Measurements from ENCODE around the gene FABP1.

The FABP1 gene

DNA sequence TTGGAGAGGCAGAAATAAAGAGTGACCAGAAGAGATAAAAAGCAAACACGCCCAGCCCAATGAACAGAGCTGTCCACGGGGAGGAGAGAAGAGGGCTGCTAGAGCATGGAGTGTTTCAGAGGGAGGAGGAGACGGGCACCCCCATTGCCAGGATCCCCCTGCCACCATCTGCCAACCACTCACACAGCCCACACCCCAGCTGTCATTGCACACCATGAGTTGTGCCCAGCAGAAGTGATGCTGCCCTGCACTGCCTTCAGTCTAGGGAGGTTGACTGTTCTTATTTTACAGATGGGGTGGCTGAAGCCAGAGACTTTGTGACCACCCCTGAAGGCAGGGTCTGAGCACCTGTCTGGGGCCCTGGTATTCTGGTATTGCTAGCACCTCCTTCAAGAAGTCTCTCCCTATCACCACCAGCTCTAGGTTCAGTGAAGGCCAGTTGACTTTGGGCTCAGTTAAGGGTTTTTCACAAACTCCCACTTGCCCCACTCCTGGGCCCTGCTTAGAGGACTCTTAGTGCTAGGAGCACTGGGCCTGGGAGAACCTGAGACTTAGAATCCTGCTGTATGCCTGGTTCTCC, 2.4 kb downstream of the FABP1 start:
- Histone ChIP-seq H3K4me3 (ENCODE audit: low read depth, low read length) (no peak overlapping the region), H3K36me3 (ENCODE audit: control insufficient read depth, insufficient read depth, low read length) (no peaks in the 10 kb centered on the region), H3K9ac (ENCODE audit: low read depth, low read length) (no peak overlapping the region), H3K9me3 (ENCODE audit: control insufficient read depth, insufficient read depth, low read length) (no peaks in the 10 kb centered on the region), H3K4me1 (ENCODE audit: control insufficient read depth, insufficient read depth, low read length) (no peaks in the 10 kb centered on the region), H3K27me3 (ENCODE audit: control insufficient read depth, insufficient read depth, low read length) (no peaks in the 10 kb centered on the region), H3K27ac (ENCODE audit: low read depth, low read length) (no peak overlapping the region)

DNA sequence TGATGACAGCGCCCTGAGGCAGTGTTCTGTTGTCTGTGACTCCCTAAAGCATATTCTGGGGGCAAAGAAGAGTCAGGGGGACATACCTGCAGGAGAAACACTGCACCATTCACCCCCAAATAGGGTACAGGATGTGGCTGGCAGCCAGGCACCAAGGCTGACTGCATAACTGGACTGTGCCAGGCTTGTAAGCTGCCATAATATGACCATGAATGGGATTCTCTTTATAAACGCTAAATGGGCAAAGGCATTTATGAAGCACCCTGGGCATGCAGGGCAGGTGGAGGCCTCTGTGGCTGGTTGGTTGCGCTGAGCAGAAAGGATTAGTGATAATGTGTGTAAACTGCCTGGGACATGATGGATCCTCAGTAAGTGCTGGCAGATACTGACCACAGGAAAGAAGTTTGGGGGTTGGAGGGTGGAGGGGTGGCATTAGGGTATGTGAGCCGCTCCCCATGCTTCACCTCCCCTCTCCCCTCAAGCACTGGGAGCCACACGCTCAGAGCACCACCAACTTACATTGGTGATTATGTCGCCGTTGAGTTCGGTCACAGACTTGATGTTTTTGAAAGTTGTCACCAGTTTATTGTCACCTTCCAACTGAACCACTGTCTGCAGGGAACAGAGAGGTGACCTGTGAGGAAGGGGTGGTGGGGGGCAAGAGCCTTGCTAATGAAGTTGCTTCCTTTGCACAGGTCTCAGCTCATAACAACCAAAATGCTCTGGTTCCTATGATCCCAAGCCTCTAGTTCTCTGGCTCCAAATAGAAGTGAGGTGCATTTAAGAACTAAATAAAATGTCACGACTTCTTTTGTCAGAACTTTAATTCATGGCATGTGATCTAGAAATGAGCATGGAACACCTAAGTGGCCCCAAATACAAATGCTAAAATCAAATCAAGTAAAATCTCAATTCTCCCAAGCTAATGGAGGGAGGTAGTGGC, 3.6 kb downstream of the FABP1 start:
- Histone ChIP-seq H3K9me3 (ENCODE audit: control insufficient read depth, insufficient read depth, low read length) (no peaks in the 10 kb centered on the region), H3K4me3 (ENCODE audit: low read depth, low read length) (no peak overlapping the region), H3K4me1 (ENCODE audit: control insufficient read depth, insufficient read depth, low read length) (no peaks in the 10 kb centered on the region), H3K27ac (ENCODE audit: low read depth, low read length) (no peak overlapping the region), H3K36me3 (ENCODE audit: control insufficient read depth, insufficient read depth, low read length) (no peaks in the 10 kb centered on the region), H3K27me3 (ENCODE audit: control insufficient read depth, insufficient read depth, low read length) (no peaks in the 10 kb centered on the region), H3K9ac (ENCODE audit: low read depth, low read length) (no peak overlapping the region)

DNA sequence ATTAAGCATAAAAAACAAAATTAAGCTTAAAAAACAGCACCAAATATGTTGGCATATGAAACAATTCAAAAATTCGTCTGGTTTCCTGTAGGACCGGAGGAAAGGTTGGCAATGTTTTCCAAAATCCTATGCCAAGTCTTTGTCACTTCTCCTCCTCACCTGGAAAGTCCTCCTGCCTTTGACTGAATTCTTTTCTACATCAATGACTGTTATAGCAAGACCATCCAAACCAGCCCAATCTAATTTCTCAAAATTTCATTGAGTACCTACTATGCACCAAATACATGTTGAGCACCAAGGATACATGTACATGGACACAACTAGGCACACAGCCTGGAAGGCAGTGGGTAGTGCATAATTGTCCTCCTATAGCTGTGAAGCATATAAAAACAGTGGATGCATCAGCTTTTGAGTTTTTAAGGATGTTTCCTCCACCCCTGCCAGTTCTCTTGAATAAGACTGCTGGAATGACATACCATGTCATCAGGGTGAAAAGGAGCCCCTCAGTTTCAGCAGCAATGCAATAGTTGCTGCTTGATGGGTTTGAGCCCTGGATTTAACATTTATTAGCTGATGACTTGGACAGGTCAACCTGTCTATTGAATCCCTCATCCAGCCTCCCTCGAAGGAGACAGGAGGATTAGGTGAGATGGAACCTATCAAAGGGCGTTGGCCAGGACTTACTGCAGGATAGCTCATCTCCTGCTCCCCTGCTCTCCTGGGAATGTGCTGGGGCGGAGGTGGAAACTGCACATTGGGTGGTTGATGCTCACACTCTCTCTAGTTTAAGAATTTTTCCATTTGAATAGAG, 4.5 kb downstream of the FABP1 start:
- Histone ChIP-seq H3K9ac (ENCODE audit: low read depth, low read length) (no peak overlapping the region), H3K9me3 (ENCODE audit: control insufficient read depth, insufficient read depth, low read length) (no peaks in the 10 kb centered on the region), H3K4me1 (ENCODE audit: control insufficient read depth, insufficient read depth, low read length) (no peaks in the 10 kb centered on the region), H3K36me3 (ENCODE audit: control insufficient read depth, insufficient read depth, low read length) (no peaks in the 10 kb centered on the region), H3K27ac (ENCODE audit: low read depth, low read length) (no peak overlapping the region), H3K27me3 (ENCODE audit: control insufficient read depth, insufficient read depth, low read length) (no peaks in the 10 kb centered on the region), H3K4me3 (ENCODE audit: low read depth, low read length) (no peak overlapping the region)

DNA sequence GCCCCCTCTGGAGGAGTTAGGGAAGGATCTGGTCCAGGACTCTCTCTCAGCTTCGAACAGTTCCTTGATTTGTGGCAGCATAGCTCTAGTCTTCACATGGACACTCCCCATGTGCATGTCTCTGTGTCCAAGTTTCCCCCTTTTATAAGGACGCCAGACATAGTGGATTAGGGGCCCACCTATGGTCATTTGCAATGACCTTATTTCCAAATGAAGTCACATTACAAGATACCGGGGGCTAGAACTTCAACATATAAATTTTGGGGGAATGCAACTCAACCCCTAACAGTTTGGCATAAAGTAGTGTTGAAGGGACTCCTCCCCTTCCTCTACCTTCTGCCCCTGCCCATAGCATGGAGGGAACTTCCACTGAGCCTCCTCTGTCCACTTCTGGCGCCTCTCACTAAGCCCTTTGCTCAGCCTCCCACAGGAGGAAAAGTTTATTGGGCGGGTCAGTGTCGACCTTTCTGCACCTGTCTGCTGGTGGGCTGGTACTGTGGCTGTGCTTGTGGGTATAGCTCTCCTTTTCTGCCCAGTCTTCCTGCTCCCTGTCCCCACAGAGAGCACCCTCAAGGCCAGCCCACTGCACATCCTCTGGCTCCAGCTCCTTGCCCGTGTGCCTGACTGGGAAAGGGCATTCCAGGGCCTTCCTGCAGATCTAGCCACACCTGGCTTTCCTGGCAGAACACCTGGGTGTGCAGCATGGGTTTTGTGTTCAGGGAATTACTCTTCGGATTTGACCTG, 5.5 kb downstream of the FABP1 start:
- H3K4me1 ChIP-seq (ENCODE audit: control insufficient read depth, insufficient read depth, low read length), result no peaks in the 10 kb centered on the region
- H3K36me3 ChIP-seq (ENCODE audit: control insufficient read depth, insufficient read depth, low read length), result no peaks in the 10 kb centered on the region
- no peak overlapping the region for H3K4me3 ChIP-seq (ENCODE audit: low read depth, low read length)
- H3K9ac ChIP-seq (ENCODE audit: low read depth, low read length), result no peak overlapping the region
- no peak overlapping the region for H3K27ac ChIP-seq (ENCODE audit: low read depth, low read length)
- H3K9me3 ChIP-seq (ENCODE audit: control insufficient read depth, insufficient read depth, low read length), result no peaks in the 10 kb centered on the region
- no peaks in the 10 kb centered on the region for H3K27me3 ChIP-seq (ENCODE audit: control insufficient read depth, insufficient read depth, low read length)

DNA sequence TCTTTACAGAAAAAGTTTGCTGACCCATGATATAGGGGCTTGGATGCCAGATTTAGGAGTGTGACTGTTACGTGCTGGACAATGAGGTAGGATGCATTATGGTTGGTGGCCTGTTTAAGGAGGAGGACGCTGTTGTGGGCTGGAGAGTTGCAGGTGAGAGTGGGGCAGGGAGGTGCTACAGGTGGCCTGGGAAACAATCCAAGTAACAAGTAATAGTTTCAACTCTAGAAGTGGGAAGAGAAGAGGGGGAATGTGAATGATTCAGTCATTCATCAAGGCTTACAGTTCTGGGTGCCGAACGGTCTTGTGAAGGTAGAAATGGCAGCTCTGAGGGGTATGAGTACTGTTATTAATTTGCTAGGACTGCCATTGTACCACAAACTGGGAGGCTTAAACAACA, 6.2 kb downstream of the FABP1 start:
- H3K4me1 ChIP-seq (ENCODE audit: control insufficient read depth, insufficient read depth, low read length), result no peaks in the 10 kb centered on the region
- H3K27me3 ChIP-seq (ENCODE audit: control insufficient read depth, insufficient read depth, low read length), result no peaks in the 10 kb centered on the region
- no peak overlapping the region for H3K9ac ChIP-seq (ENCODE audit: low read depth, low read length)
- H3K9me3 ChIP-seq (ENCODE audit: control insufficient read depth, insufficient read depth, low read length), result no peaks in the 10 kb centered on the region
- H3K4me3 ChIP-seq (ENCODE audit: low read depth, low read length), result no peak overlapping the region
- no peak overlapping the region for H3K27ac ChIP-seq (ENCODE audit: low read depth, low read length)
- no peaks in the 10 kb centered on the region for H3K36me3 ChIP-seq (ENCODE audit: control insufficient read depth, insufficient read depth, low read length)

DNA sequence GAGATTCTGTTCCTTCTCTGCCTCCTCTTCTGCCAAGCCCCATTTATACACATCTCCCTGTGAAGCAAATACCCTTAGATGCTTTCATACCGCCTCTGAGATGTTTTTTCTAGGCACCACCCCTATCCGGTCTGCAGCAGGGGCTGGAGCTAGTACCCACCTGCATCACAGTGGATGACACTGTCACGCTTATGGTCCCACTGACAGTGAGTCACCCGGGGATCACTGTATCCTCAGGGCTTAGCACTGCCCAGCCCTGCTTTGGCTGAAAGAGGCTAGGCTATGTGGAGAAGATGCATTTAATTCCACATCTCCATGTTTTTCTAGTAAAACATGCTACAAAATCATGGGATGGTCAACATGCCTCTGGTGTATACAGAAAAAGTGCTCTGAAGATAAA, 9.9 kb downstream of the FABP1 start:
- no peaks in the 10 kb centered on the region for H3K9me3 ChIP-seq (ENCODE audit: control insufficient read depth, insufficient read depth, low read length)
- H3K9ac ChIP-seq (ENCODE audit: low read depth, low read length), result no peak overlapping the region
- no peaks in the 10 kb centered on the region for H3K4me1 ChIP-seq (ENCODE audit: control insufficient read depth, insufficient read depth, low read length)
- no peak overlapping the region for H3K27ac ChIP-seq (ENCODE audit: low read depth, low read length)
- no peaks in the 10 kb centered on the region for H3K27me3 ChIP-seq (ENCODE audit: control insufficient read depth, insufficient read depth, low read length)
- no peak overlapping the region for H3K4me3 ChIP-seq (ENCODE audit: low read depth, low read length)
- H3K36me3 ChIP-seq (ENCODE audit: control insufficient read depth, insufficient read depth, low read length), result no peaks in the 10 kb centered on the region

DNA sequence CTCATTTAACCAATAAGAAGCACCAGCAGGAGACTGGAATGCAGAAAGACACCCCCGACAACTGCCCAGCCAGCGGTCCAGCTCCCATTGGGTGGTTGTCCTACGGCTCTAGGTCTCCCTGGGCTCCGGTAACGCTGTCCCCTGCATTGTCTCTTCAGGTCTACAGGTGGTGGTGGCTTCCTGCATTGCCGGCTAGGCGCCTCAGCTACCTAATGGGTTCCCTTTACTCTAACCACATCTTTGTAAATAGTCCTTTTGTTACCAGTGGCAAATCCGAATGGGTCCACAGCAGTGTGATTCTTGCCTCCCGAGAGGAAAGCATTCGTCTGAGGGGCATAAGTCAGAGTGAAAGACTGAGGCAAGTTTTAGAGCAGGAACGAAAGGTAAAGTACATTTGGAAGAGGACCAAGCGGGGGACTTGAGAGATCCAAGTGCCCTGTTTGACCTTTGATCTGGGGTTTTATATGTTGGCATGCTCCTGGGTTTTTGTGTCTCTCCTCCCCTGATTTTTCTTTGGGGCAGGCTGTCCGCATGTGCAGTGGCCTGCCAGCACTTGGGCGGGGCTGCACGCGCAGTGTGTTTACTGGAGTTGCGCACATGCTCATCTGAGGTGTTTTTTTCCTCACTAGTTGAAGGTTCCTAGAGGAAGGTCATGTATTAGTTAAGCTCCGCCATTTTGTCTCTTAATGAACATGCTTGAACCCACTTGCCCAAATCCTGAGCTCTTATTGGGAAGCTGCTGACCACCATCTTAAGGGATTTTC, 11.0 kb downstream of the FABP1 start:
- Histone ChIP-seq H3K27ac (ENCODE audit: low read depth, low read length) (no peak overlapping the region), H3K27me3 (ENCODE audit: control insufficient read depth, insufficient read depth, low read length) (no peaks in the 10 kb centered on the region), H3K4me3 (ENCODE audit: low read depth, low read length) (no peak overlapping the region), H3K9me3 (ENCODE audit: control insufficient read depth, insufficient read depth, low read length) (no peaks in the 10 kb centered on the region), H3K9ac (ENCODE audit: low read depth, low read length) (no peak overlapping the region), H3K4me1 (ENCODE audit: control insufficient read depth, insufficient read depth, low read length) (no peaks in the 10 kb centered on the region), H3K36me3 (ENCODE audit: control insufficient read depth, insufficient read depth, low read length) (no peaks in the 10 kb centered on the region)

DNA sequence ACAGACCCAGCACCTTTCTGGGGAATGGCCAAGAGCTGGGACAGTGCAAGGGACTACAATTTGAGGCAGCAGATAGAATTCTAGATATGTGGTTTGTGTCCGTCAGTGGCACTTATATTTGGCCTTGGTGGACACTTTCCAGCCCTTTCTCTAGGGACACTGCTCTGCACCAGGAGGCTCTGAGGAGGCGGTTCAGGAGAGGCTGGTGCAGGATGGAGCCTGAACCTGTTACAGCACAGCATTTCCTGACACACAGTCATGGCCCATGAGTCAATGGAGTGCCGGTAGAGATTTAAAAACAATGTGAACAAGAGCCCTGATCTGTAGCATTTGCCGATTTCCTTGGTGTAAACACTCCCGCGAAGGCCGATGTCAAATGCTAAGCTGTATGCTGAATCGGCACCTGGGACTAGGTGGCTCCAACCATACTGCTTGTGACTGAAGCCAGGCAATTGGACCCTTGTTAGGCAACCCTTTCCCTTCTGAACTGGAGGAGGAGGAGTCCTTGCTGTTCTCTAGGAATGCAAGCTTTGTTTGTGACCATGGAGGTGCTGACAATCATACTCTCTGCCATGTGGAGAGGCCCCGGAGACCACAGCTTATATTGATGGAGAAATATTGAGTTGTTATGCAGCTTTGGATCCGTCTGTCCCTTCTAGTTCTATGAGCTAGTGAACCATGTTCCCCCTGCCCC, 11.9 kb downstream of the FABP1 start:
- Histone ChIP-seq H3K27ac (ENCODE audit: low read depth, low read length) (no peak overlapping the region), H3K9ac (ENCODE audit: low read depth, low read length) (no peak overlapping the region), H3K4me3 (ENCODE audit: low read depth, low read length) (no peak overlapping the region), H3K9me3 (ENCODE audit: control insufficient read depth, insufficient read depth, low read length) (no peaks in the 10 kb centered on the region), H3K36me3 (ENCODE audit: control insufficient read depth, insufficient read depth, low read length) (no peaks in the 10 kb centered on the region), H3K4me1 (ENCODE audit: control insufficient read depth, insufficient read depth, low read length) (no peaks in the 10 kb centered on the region), H3K27me3 (ENCODE audit: control insufficient read depth, insufficient read depth, low read length) (no peaks in the 10 kb centered on the region)

DNA sequence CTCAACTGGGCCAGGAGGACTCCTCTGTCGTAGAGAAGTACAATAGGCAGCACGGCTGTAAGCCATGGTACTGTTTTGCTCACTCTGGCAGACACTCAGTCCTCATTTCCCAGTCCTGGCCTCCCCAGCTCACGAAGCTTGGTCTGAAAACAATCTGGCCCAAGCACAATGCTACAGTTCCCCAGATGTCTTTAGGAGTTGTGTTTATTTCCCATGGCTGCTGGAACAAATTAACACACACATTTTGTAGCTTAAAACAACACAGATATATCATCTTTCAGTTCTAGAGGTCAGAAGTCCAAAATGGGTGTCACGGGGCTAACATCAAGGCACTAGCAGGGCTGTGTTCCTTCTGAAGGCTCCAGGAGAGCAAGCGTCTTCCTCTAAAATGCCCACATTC, 13.0 kb downstream of the FABP1 start:
- Histone ChIP-seq H3K9ac (ENCODE audit: low read depth, low read length) (no peak overlapping the region), H3K4me1 (ENCODE audit: control insufficient read depth, insufficient read depth, low read length) (no peaks in the 10 kb centered on the region), H3K9me3 (ENCODE audit: control insufficient read depth, insufficient read depth, low read length) (no peaks in the 10 kb centered on the region), H3K36me3 (ENCODE audit: control insufficient read depth, insufficient read depth, low read length) (no peaks in the 10 kb centered on the region), H3K27ac (ENCODE audit: low read depth, low read length) (no peak overlapping the region), H3K27me3 (ENCODE audit: control insufficient read depth, insufficient read depth, low read length) (no peaks in the 10 kb centered on the region), H3K4me3 (ENCODE audit: low read depth, low read length) (no peak overlapping the region)

DNA sequence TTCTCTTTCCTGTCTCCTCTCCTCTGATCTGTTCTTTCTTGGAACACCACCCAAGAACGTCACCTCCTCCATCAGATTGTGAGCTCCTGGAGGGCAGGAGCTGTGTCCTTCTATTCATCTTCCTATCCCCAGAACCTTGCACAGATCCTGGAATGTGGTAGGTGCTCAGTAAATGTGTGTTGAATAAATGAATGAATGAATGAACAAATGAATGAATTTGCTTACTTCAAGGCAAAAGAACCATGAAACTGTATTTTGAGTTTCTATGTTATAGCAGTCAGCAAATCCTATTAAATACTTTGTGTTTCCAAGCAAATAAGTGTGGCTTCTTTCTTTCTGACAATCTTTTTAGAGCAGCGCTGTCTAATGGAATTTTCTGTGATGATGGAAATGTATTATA, 14.8 kb downstream of the FABP1 start:
- Histone ChIP-seq H3K9ac (ENCODE audit: low read depth, low read length) (no peak overlapping the region), H3K27me3 (ENCODE audit: control insufficient read depth, insufficient read depth, low read length) (no peaks in the 10 kb centered on the region), H3K4me3 (ENCODE audit: low read depth, low read length) (no peak overlapping the region), H3K9me3 (ENCODE audit: control insufficient read depth, insufficient read depth, low read length) (no peaks in the 10 kb centered on the region), H3K36me3 (ENCODE audit: control insufficient read depth, insufficient read depth, low read length) (no peaks in the 10 kb centered on the region), H3K4me1 (ENCODE audit: control insufficient read depth, insufficient read depth, low read length) (no peaks in the 10 kb centered on the region), H3K27ac (ENCODE audit: low read depth, low read length) (no peak overlapping the region)
